Subcutaneous adipose tissue (tissue), 4 donors: ENCODE results near the gene H19. TPM values are rescaled to one million over a fixed set of nuclear protein-coding genes. Genes with fewer than 3 reads are reported as not detected.

ENCODE experiments used
- CTCF ChIP-seq: fragments of 450-650 bp; IDR thresholded peaks from one replicate; pipeline ENCODE4 v1.5.1; 2016; ENCODE audit warnings: low read depth, mild to moderate bottlenecking, control low read depth, antibody characterized with exemption, moderate library complexity
- small RNA-seq: library from RNA; depleted of rRNA; stranded (forward); fragments of <200 nt; gene quantifications from one replicate; pipeline ENCODE3, GENCODE V24; 2016
- total RNA-seq, 4 donors: library from RNA; depleted of rRNA; stranded (reverse); fragments of >200 nt; gene quantifications; one replicate each; pipeline ENCODE4 v1.1.0, GENCODE V29; 2016

Gene H19
- total RNA-seq, 4 donors from 2014 or later, result 47.1 to 338 (median 137) TPM

GRCh38 chr11:1948389-1948788, 49.3 kb downstream of the H19 start:
- TF ChIP-seq CTCF, result no peak

GRCh38 chr11:1947592-1948237, 49.9 kb downstream of the H19 start:
- TF ChIP-seq CTCF, result no peak

GRCh38 chr11:1946812-1947484, 50.7 kb downstream of the H19 start, which contains the start of gene MRPL23:
Gene MRPL23 (plus strand): TSS chr11:1947332. CDS start chr11:1947363, 31 bp downstream.
- TF ChIP-seq CTCF, result no peak

Small RNAs within 50 kb of the gene (small RNA-seq; reads per million reads assigned to genes)
- not detected for gene RF01972
- not detected for gene RF01973

Other genes starting within 250 kb of the H19 start
- gene IFITM10, start 247.2 kb downstream of the H19 start, total RNA-seq, result 1 to 10 TPM in 3 of 4 donors, not detected in 1; 1.1 to 2.4 (median 1.3) TPM
- 1,000 to 10,000 TPM in 1 of 4 donors, 100 to 1,000 TPM in 3; 387 to 1,776 (median 548) TPM for gene CTSD, start 233.9 kb downstream of the H19 start, total RNA-seq
- not detected for gene SYT8, start 162.9 kb downstream of the H19 start, total RNA-seq
- gene TNNI2, start 158.9 kb downstream of the H19 start, total RNA-seq, result 10 to 100 TPM in 1 of 4 donors, 1 to 10 TPM in 1, not detected in 2; 1.8 to 12.6 TPM
- 100 to 1,000 TPM in 2 of 4 donors, 10 to 100 TPM in 2; 15.8 to 196 (median 73.4) TPM for gene LSP1, start 144.8 kb downstream of the H19 start, total RNA-seq
- gene PRR33, start 105.9 kb downstream of the H19 start, total RNA-seq, result not detected
- gene TNNT3, start 78.1 kb downstream of the H19 start, total RNA-seq, result 10 to 100 TPM in 2 of 4 donors, 1 to 10 TPM in 2; 7.7 to 29.0 (median 10.2) TPM
- gene MRPL23, start 50.5 kb downstream of the H19 start, total RNA-seq, result 100 to 1,000 TPM; 113 to 142 (median 116) TPM
- 10 to 100 TPM; 21.6 to 32.8 (median 26.6) TPM for gene IGF2, start 141.5 kb upstream of the H19 start, total RNA-seq
- gene INS, start 163.4 kb upstream of the H19 start, total RNA-seq, result not detected
- not detected for gene TH, start 174.0 kb upstream of the H19 start, total RNA-seq